ENCODE results near the gene KCTD8.

The KCTD8 gene

DNA sequence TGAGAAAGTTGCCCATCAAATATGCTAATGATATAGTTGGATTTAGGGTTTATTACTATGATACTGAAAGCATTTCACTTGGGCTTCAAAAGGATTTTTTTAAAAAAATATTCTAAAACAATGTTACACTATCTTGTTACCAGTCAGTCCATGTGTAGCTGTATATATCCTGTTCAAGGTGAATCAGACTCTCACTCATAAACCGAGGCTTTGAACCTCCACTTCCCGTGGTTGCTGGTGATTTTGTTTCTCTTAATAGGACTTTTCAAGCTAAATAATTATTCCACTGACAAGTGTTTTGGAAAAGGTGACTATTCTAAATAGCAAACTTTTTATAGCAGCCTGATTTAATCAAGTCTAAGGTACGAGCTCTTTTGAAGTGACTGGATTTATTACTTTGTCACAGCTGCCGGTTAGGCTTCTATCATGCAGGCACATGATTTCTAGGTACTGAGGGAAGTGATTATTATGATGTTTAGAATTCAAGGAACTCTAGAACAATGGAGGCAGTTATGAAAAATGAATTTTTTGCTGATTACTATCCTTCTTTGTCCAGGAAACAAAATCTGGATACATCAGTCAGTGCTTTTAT, 287.7 kb downstream of the KCTD8 start:
- no peak for DNase-seq

DNA sequence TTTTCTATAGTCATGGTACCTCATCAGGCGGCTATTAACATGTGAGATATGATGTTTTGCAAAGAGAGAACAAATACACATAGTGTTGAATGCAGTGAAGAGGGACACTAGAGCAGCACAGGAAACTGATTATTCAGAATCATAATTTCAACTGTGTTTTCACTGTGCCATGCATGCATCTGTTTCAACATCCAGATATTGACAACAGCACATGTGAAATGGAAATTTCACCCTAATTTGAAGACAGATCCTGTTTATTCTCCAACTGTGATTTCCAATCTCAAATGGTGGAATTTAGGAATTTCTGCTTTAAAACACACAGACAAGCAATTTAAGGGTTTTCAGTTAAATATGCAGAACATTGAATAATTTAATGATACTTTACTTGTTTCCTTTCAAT, 288.6 kb downstream of the KCTD8 start:
- DNase-seq, result no peak

- no peak for DNase-seq
Observed at GRCh38 chr4:44157611-44158277, 290.9 kb downstream of the KCTD8 start.

DNA sequence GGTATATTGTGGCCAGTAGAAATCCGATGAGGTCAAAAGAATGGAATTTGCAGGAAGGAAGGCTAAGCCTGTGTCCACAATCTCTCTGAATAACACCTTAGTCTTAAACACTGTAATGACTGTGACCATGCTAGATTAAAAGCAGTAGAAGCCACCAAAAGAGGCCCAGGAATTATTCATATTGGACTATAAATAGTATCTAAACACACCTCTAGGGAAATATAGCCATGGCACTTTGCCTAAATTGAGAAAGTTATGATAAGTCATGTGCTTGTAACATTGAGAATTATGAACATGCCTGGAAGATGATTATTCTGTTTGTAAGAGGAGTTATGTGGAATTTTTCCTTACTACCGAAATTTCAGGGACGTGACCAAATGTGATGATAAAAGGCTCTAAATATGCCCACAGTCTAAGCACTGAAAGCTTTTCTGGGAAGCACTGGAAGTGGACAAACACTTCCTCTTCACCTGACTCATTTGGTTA, 298.5 kb downstream of the KCTD8 start:
- no peak for DNase-seq

GRCh38 chr4:44149282-44149681, 299.3 kb downstream of the KCTD8 start:
- DNase-seq, result no peak

GRCh38 chr4:44147571-44148075, 301.0 kb downstream of the KCTD8 start:
- no peak for DNase-seq

GRCh38 chr4:44146516-44146915, 302.1 kb downstream of the KCTD8 start:
- no peak for DNase-seq

- no peak for DNase-seq
Observed at GRCh38 chr4:44145868-44146267, 302.7 kb downstream of the KCTD8 start.

DNA sequence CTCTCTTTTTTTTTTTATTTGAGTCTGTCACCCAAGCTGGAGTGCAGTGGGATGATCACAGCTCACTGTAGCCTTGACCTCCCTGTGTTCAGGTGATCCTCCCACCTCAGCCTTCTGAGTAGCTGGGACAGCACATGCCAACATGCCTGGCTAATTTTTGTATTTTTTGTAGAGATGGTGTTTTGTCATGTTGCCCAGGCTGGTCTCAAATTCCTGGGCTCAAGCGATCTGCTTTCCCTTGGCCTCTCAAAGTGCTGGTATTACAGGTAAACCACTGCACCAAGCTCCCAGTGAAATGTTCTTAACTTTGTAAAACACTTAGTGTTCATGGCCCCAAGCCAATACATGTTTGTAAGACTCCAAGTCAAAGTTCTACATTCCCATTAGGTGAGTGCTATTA, 316.1 kb downstream of the KCTD8 start:
- DNase-seq, result no peak
